Cardiac septum (tissue), 1 donor: Measurements from ENCODE around the gene KIAA0513. TPM values are rescaled to one million over a fixed set of nuclear protein-coding genes. Genes with fewer than 3 reads are reported as not detected.

Experiments used
- DNase-seq: peaks from one replicate; pipeline ENCODE4 v3.0.0-alpha.2; 2020; ENCODE audit warnings: low spot score
- intact Hi-C: fragments of 100-400 bp; cut with DNase I; formaldehyde crosslinking; loops from one replicate; pipeline ENCODE4 v1.14.0; 2022
- total RNA-seq: library from RNA; stranded (reverse); fragmentation: NEBNext Ultra II Directional; extraction: Animal tissue kit (Norgen Biotek cat#: 25700); gene quantifications from one replicate; pipeline ENCODE4 v1.2.1, GENCODE V29; 2021
- donor health status: DM: no; HTN: no; CAD: no.

The KIAA0513 gene
- total RNA-seq, 1 donor from 2014 or later, result 8.3 TPM

DNA sequence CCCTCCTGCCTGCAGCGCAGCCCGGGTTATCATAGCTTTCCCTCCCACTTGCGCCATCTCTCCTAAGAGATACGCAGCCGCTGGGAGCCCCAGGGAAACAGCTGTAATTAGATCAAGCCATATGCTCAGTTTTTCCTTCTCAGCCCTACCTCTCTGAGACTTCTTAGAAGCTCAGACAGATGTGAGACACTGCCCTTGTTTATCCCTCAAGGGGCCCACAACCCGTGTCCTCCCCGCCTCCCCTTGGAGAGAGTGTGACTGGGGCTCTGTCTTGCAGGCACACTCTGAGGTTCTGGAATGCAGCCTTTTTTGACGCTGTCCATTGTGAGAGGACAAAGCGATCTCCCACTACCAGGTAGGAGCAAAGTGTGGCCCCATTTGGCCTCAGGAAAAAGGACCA, 53.4 kb downstream of the KIAA0513 start:
- intact Hi-C loops, result no loop called here
- DNase-seq, result no peak

- intact Hi-C loops, result no loop called here
- no peak for DNase-seq
These were observed 54.2 kb downstream of the KIAA0513 start for GRCh38 chr16:85081765-85082164.

GRCh38 chr16:85082173-85083050, 54.8 kb downstream of the KIAA0513 start:
- intact Hi-C loops, result no loop called here
- no peak for DNase-seq

GRCh38 chr16:85083051-85083639, 55.5 kb downstream of the KIAA0513 start:
- no peak for DNase-seq
- intact Hi-C loops, result no loop called here

DNA sequence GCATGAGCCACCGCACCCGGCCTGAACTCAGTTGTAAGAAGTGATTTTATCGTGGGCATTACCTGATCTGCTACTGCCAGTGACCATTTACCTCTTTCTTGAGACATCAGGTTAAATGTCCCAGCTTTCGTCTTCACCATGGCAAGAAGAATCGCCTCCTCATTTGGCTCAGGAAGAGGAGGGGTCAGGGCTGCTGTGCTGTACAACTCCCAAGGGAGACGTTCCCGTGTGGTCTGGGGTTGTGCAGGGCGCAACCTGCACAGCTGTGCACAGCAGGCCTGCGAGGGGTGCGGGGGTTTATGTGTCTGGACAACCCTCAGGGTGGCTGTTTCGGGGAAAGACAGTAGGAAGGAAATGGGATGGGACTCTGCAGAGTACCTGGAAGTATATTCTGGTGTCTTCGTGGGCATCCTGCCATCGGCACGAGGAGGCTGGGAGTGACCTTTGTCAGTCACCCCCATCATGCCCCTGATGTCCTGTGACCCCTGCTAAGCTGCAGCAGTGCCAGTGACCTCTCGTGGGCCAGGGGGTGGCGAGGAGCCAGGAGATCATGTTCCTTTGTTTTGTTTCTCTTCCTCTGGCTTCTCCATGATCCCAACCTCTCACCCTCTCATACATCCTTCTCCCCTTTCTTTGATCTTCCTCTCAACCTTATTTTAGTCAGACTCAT, 57.4 kb downstream of the KIAA0513 start:
- no peak for DNase-seq
- intact Hi-C loops, result no loop called here

GRCh38 chr16:85085721-85086120, 58.1 kb downstream of the KIAA0513 start:
- no peak for DNase-seq
- intact Hi-C loops, result no loop called here

- DNase-seq, result no peak
- intact Hi-C loops, result no loop called here
These were observed 59.0 kb downstream of the KIAA0513 start for GRCh38 chr16:85086347-85087291.

GRCh38 chr16:85087899-85088569, 60.4 kb downstream of the KIAA0513 start:
- DNase-seq, result no peak
- intact Hi-C loops, result no loop called here

DNA sequence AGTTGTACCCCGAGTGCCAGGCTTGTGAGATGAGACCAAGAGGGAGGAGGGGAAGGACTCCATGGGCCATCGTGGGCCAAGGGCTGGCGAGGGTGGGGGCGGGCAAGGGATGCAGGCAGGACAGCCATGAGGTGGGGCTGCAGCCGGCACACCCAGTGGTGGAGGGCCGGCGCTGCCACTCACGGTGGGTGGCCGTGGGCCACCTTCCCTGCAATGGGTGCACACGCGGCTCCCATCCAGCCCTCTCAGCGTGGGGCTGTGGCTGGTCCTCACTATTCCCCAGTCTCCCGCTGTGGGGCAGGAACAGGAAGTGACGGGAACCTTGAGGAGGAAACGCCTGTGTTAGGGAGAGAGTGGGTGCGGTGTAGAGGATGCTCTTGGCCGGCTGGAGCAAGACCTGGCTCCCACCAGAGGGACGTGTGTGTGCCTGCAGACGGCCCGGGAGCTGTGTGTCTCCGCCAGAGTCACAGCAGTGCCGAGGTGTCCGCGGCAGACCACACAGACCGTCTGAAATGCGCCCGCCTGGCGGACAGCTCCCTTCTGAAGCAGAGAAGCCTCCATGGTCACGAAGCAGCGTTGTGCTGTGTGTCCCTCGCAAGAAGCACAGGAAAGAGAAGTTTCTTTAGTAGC, 61.1 kb downstream of the KIAA0513 start:
- DNase-seq, result no peak
- intact Hi-C loops, result no loop called here

DNA sequence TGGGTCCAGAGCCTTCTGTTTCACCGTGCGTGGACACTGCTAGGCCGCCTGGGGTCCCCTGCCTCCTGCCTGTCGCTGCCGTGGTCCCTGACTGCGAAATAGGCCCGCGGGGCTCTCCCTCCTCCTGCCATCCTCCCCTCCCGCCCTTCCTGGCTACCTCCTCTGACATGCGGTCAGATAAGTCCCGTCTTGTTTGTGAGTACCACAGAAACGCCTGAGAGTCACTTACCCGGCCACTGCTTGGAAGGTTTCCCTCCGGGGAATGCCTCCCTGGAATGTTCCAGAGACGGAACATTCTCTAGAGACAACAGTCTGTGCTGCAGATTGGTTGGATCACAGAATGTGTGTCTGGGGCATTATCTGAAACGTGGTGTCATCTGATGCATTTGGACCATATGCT, 61.9 kb downstream of the KIAA0513 start:
- intact Hi-C loops, result no loop called here
- no peak for DNase-seq

- intact Hi-C loops, result no loop called here
- no peak for DNase-seq
These were observed 62.6 kb downstream of the KIAA0513 start for GRCh38 chr16:85090181-85090580.

DNA sequence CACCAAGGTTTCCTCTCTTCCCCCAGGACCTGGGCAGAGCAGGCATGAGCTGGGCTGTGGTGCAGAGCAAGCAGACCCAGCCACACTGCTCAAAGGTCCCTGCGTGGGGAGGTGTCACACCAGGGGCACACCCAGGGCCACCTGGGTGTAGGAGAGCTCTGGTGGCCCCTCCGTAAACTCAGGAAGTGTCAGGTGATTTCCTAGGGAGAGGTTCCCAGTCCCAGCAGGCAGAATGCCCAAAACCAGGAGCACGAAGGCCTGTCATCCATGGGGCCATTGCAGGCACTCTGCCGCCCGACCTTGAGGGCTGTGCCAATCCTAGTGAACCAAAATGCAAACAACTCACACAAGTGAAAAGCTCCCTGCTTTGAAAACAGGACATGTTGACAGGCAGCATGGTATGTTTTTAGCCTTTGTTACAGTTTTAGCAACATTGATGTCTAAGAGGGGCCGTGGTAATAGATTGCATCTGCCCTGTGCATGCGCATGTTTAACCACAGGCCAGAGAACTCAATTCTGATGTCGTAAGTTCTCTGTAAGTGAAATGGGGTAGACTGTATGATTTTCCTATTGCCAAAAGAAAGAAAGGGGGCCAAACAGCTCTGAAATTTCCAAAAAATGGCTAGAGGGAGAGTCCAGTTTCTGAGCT, 63.4 kb downstream of the KIAA0513 start:
- intact Hi-C loops, result no loop called here
- DNase-seq, result no peak

GRCh38 chr16:85091522-85091910, 63.9 kb downstream of the KIAA0513 start:
- DNase-seq, result no peak

GRCh38 chr16:85092309-85092708, 64.7 kb downstream of the KIAA0513 start:
- intact Hi-C loops, result no loop called here
- DNase-seq, result no peak

More at GRCh38 chr16:85091522-85091910, 63.9 kb downstream of the KIAA0513 start:
- intact Hi-C loops, result no loop called here

DNA sequence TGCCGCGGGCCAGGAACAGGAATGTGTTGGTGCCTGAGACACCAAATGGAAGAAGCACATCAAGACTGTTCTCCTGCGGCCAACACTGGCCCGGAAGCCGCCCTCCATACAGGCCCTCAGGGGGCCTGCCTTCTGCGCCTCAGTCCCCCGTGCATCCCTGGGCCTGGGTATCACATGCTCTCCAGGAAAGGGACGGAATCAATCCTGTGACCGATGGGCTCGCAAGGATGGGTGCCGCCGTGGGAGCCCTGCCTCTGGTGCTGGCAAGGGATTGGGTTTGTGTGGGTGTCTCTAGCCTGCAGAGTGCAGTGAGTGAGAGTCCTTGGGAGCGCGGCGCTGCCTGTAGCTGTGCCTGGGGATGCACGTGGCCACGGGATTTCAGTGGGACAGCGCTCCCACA, 65.3 kb downstream of the KIAA0513 start:
- intact Hi-C loops, result no loop called here
- no peak for DNase-seq

- DNase-seq, result no peak
- intact Hi-C loops, result no loop called here
These were observed 66.1 kb downstream of the KIAA0513 start for GRCh38 chr16:85093705-85094104.

DNA sequence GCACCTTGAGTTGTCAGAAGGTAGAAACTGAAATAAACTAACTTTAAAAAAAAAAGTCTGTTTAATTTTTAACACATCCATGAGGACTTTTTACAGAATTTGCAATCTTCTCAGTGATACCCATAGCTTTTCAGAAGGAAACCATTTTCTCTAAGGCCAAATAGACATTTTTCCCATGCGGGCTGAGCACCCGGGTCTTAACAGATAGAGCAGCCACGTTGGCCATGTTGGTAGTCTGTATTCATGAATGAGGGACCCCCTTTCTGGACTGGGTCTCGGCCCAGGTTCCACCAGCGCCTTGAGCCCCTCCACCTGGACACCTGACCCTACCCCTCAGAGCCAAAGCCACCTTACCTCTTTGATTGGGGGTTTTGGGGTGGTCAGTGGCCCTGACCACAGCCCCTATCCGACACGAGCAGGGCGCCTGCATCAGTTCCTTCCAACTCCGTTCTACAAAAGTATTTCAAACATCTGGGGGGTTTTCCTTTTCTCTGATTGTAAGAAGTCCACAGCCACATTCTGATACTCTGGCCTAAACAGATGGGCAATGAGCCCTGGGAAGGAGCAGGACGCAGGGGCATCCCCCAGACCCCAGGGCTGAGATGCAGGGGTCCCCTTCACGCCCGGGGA, 66.7 kb downstream of the KIAA0513 start:
- no peak for DNase-seq
- intact Hi-C loops, result no loop called here

DNA sequence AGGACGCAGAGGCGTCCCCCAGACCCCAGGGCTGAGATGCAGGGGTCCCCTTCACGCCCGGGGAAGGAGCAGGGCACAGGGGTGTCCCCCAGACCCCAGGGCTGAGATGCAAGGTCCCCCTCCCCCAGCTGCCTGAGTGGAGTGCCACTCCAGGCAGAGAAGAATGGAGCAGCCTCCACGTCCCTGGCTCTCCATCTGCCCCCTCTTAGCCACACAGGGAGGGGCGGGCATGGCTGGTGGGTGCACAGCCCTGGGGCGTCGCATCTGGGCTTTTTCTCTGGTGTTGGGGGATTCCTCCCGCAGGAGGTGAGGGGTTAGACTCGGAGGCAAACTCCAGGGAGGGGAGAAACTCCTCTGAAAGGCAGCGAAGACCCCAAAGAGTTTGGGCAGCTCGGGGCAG, 67.2 kb downstream of the KIAA0513 start:
- DNase-seq, result no peak
- intact Hi-C loops, result no loop called here
